Activated naive CD8-positive, alpha-beta T cell treated with anti-CD3 and anti-CD28 coated beads, Interleukin-2, amount 50 U/mL, for 16 hours (primary cell): ENCODE results near the gene CHD5.

Source experiments
- DNase-seq: peaks from one replicate; pipeline ENCODE4 v3.0.0-alpha.2; 2020; ENCODE audit warnings: low read depth, low spot score

Gene CHD5

DNA sequence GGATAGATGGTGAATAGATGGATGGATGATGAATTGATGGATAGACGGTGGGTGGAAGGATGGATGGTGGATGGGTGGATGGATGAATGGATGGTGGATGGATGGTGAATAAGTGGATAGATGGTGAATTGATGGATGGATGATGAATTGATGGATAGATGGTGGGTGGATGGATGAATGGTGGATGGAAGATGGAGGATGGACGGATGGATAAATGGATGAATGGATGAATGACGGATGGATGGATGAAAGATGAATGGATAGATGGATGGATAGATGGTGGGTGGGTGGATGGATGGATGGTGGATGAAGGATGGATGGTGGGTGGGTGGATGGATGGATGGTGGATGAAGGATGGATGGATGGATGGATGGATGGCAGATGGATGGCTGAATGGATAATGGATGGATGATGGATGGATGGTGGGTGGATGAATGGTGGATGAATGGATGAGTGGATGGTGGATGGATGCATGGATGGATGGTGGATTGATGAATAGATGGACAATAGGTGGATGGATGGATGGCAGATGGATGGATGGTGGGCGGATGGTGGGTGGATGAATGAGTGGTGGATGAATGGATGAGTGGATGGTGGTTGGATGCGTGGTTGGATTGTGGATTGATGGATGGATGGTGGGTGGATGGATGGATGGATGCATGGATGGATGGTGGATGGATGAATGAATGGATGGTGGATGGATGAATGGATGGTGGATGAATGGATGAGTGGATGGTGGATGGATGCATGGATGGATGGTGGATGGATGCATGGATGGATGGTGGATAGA, 5.3 kb downstream of the CHD5 start:
- no peak for DNase-seq

DNA sequence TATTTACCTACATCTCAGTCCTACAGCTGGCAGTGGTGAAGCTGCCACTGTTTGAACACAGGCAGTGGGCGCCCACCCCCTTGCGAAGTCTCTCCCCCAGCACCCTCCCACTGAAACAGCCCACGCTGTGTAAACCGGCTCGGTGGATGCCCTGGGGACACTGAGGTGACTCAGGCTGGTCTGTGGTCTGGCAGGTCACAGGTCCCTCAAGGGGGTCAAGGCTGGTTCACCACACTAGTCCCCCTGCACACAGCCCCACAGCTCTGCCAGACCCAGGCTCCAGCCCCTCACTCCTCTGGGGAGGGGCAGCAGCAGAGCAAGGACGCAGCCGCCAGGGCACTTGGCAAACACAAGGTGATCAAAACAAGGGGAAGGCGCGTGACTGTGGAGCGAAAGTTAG, 7.6 kb downstream of the CHD5 start:
- DNase-seq = no peak

- no peak for DNase-seq
These were observed 8.5 kb downstream of the CHD5 start for GRCh38 chr1:6171548-6172124.

DNA sequence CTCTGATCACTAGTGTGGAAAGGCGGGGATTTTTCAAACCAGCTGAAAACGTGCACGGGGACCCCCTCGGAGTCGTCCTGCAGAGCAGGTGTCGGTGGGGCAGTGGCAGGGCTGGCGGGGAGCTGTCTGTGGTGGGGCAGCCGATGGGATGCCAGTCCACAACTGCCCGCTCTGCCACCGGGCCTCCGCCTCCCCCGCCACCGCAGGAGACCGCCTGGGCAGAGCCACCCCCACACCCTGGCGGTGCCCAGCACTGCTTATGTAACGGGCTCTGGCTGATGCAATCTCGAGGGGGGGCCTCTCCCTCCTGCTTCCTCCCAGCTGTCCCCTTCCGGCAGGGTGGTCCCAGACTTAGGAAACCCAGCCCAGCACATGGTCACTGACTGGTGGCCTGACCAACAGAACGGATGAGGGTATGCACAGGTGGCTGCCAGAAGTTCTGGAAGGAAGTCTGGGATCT, 9.3 kb downstream of the CHD5 start:
- no peak for DNase-seq

DNA sequence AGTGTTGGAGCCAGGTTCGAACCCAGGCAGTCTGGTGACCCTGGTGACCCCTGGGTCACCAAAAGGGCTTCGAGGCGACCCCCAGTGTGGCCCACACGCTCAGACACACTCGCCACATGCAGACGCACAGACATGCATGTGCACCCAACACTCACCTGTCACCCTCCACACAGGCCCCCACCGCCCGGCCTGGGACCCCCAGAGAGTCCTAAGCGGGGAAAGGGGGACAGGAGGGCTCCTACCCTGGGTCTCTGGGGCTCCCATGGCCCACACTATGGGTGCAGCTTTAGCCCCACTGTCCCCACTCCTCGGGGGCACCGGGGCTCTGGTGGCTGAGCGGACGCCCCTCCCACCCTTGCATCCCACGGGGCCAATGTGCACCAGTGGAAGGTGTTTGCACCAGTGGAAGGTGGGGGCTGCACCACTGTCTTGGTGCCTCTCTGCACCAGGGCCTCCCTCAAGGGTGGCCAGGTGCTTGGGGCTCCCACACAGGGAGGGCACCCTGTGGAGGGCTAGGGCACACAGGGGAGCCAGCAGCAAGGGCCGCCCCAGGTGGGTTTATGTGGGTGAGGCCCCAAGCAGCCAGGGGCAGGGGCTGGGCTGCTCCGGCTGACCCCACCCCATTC, 9.9 kb downstream of the CHD5 start:
- DNase-seq = no peak

GRCh38 chr1:6168947-6169586, 11.1 kb downstream of the CHD5 start:
- no peak for DNase-seq

GRCh38 chr1:6167391-6168303, 12.5 kb downstream of the CHD5 start:
- DNase-seq = no peak

- no peak for DNase-seq
These were observed 13.3 kb downstream of the CHD5 start for GRCh38 chr1:6166655-6167390.

DNA sequence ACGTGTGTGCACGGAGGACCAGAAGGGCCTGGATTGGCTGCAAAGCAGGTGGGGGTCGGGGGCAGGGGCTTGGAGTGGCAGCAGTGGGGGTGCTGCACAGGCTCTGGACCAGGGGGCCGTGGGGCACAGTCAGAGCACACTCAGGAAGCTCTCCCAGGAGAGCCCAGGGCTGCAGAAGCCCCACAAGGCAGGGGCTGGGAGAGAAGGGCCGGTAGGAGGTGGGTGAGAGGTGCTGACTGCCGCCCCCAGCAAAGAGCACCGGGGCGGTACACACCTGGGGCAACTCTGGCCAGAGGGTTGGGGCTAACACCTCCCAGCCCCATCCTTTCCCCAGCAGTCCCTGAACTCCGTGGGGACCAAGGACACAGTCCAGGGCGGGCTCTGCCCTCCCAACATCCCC, 13.9 kb downstream of the CHD5 start:
- no peak for DNase-seq

- DNase-seq = no peak
These were observed 14.6 kb downstream of the CHD5 start for GRCh38 chr1:6165441-6165985.

GRCh38 chr1:6165027-6165426, 15.1 kb downstream of the CHD5 start:
- DNase-seq = no peak

- no peak for DNase-seq
These were observed 16.0 kb downstream of the CHD5 start for GRCh38 chr1:6163973-6164617.

DNA sequence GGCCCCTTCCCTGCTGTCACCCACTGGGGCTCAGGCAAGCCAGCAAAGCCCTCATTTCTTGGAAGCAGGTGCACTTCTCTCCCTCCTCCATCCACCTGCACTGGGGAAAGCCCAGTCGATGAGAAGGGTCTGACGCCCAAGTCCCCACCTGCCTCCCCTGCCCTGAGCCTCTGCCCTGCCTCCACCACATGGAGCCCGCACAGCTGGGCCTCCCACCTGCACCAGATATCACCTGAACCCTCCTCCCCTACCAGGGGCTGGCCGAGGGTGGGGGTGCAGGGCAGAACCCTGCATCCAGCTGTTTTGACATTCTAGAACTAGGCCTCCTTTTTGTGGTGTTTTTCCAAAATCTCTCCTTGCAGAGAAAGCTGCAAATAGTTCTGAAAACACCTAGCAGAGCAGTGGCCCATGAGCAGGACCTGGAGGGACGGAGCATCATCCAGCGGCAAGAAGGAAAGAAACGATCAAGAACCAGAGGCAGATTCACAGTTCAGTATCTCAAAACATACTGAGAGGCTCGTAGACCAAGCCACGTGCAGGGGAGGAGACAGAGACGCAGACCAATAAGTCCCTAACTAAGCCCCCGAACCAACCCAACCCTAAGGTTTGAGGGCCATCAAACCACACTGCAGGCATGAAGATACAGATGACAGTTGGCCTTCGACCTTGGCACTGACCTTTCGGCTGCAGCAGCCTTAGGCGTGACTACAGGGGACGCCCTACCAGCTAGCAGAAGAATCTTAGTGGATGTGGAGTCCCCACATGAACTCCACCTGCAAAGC, 16.7 kb downstream of the CHD5 start:
- DNase-seq = no peak

- no peak for DNase-seq
These were observed 17.3 kb downstream of the CHD5 start for GRCh38 chr1:6162773-6163172.

GRCh38 chr1:6162341-6162740, 17.8 kb downstream of the CHD5 start:
- DNase-seq = no peak

- no peak for DNase-seq
These were observed 21.9 kb downstream of the CHD5 start for GRCh38 chr1:6158181-6158580.

GRCh38 chr1:6157528-6158174, 22.5 kb downstream of the CHD5 start:
- no peak for DNase-seq

DNA sequence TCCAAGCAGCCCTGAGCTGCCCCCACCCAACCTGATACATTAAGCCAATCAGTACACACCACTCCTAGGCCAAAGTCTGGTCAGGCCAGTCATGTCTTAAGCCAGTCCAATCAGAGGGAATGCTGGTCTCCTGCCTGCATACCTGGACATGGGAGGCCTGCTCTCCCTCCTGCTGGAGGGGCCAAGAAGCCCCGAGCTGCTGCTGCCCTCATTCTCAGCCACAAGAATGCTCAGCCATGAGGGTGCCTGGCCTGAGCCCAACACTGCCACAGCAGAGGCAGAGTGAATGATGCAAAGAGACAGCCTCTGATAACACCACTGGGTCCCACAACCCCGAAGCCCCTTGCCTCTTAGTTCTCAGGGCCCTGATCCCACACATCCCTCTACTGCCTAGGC, 23.0 kb downstream of the CHD5 start:
- DNase-seq = no peak
